Fibroblast of villous mesenchyme (primary cell): ENCODE data around the gene CYP27C1. TPM values are rescaled to one million over a fixed set of nuclear protein-coding genes. Genes with fewer than 3 reads are reported as not detected.

ENCODE experiments used
- DNase-seq: peaks from one replicate; pipeline ENCODE4 v3.0.0-alpha.2; 2010; ENCODE audit warnings: low read depth
- H3K4me3 ChIP-seq: 2 replicates; pipeline ENCODE4 v1.5.1; 2011; ENCODE audit warnings: low read depth, mild to moderate bottlenecking, low read length
- total RNA-seq: library from RNA; depleted of rRNA; stranded (reverse); fragments of >200 nt; gene quantifications from 2 replicates; pipeline ENCODE4 v1.2.3, GENCODE V29; 2012
- TF ChIP-seq, protein P1 (sequence below): IDR thresholded peaks from 2 replicates; pipeline ENCODE4 v1.5.1; 2012; ENCODE audit warnings: low read depth, mild to moderate bottlenecking, low read length; ENCODE audit not compliant: insufficient read depth

Gene CYP27C1
- total RNA-seq, 1 donor: under 0.01 TPM

DNA sequence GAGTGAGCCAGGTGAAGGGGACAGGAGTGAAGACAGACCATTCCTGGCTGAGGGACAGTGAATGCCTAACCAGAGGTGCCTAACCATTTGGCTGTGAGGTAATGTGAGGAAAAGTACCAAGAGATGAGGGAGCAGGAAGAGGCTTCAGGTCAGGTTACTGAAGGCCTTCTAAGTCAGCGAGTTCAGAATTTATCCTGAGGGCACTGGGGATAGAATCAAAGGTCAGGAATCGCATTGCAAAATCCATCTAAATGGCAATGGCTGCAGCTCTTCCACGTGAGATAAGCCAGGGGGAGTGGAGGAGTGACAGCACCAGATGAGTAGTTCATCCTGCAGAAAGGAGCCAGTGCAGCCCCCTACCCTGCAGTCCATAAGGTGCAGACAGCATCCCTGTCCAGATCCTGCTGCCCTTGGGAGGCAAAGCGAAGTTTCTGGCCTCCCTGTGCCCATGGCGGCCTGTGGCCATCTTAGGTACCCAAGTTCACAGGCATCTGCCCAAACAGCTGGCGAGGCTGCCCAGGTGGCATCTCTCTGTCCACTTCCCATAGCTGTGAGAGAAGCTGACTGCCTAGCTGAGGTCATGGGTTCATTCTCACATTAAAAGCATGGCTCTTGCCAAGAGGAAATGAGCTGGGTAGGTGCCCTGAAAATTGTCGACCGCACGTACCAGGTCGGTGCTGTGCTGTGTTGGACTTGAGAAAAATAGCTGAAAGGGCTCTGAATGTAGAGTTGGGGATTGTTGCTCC lies 49.5 kb downstream of the CYP27C1 start:
- TF ChIP-seq, protein P1, sequence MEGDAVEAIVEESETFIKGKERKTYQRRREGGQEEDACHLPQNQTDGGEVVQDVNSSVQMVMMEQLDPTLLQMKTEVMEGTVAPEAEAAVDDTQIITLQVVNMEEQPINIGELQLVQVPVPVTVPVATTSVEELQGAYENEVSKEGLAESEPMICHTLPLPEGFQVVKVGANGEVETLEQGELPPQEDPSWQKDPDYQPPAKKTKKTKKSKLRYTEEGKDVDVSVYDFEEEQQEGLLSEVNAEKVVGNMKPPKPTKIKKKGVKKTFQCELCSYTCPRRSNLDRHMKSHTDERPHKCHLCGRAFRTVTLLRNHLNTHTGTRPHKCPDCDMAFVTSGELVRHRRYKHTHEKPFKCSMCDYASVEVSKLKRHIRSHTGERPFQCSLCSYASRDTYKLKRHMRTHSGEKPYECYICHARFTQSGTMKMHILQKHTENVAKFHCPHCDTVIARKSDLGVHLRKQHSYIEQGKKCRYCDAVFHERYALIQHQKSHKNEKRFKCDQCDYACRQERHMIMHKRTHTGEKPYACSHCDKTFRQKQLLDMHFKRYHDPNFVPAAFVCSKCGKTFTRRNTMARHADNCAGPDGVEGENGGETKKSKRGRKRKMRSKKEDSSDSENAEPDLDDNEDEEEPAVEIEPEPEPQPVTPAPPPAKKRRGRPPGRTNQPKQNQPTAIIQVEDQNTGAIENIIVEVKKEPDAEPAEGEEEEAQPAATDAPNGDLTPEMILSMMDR: no peak
- no peak for DNase-seq
- H3K4me3 ChIP-seq: no peak overlapping the region

DNA sequence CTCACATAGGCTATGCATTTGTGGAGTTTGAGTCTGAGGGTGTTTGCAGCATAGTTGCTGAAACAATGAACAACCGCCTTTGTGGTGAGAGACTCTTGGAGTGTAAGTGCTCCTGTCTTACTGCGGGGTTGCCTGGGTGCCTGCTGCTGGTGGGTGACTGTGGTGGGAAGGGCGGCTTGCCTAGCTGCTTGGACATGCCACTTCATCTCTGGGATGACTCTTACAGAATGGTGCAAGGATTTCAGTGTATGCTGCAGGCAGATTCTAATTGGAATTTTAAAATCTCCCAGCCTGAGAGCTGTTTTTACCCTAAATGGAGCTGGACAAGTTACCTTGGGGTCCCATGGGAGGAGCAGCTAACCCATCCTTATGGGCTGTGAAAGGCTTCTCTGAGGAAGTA lies 50.1 kb downstream of the CYP27C1 start:
- H3K4me3 ChIP-seq: no peak overlapping the region
- no peak for DNase-seq
- TF ChIP-seq, protein P1: no peak

DNA sequence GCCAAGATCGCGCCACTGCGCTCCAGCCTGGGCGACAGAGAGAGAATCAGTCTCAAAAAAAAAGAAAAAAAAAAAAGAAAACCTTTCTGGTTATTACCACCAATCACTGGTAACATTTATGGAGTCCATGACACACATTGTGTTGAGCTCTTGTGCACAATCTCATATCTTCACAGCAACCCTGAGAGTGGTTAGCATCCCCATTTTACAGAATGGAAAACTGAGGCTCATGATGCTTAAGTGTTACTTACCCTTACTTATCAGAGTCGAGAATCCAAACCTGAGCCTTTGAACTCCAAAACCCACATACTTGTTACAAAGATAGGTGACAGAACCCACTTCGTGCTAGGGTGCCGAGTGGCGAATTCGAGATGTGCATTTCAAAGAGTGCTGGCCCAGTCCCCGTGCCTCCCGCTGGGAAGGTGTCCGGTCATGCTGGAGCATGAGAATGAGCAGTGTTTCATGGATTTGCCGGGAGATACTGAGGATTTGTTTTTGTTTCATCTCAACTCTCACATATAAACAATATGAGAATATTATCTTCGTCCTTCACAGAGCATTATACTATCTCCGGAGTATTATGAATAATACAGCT lies 50.9 kb downstream of the CYP27C1 start:
- DNase-seq: no peak
- H3K4me3 ChIP-seq: no peak overlapping the region
- TF ChIP-seq, protein P1: no peak

DNA sequence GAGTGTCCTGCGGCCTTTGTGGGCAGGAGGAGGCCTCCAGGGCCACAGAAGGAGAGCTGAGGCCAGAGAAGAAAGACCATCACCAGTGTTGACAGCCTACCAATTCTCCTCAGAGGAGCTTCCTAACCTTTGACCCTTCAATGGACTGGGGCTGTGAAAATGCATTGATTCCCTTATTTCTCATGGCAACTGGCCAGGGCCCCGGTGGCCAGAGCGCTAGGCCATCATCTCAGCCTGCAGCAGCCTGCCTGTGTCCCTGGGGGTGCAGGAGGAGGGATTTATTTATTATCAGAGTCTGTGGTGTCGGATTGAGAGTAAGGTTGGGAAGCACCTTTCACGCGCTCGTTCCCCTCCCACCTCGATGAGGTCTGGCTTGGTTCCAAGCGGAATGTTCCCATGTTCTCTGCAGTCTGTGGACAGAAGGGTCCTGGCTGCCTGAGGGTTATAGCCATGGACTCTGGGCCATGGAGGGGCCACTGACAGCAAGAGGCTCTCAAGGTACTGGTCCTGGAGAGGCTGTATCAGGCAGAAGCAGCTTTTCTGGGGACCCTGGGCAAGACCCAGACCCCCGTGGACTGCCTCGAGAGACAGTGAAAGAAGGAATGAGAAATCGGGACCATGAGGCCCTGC lies 53.8 kb downstream of the CYP27C1 start:
- TF ChIP-seq, protein P1: no peak

DNA sequence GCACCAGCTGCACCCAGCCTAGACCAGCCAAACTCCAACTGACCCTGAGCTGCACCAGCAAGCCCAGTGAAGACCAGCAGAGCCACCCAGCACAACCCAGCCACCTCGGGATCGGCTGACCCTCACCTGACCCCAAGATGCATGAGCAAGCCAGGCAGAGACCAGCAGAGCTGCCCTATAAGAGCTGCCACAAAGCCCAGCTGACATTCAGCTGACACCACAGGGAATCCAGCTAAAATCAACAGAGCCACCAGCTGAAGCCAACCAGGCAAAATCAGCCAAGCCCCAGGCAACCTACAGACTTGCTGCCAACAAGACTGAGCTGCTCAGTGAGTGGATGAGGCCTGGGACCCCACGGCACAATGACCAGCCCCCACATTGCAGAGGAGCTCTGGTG lies 54.6 kb downstream of the CYP27C1 start:
- no peak overlapping the region for H3K4me3 ChIP-seq
- no peak for DNase-seq
- TF ChIP-seq, protein P1: no peak

More for the DNA sequence above, 53.8 kb downstream of the CYP27C1 start:
- H3K4me3 ChIP-seq: no peak overlapping the region
- no peak for DNase-seq

DNA sequence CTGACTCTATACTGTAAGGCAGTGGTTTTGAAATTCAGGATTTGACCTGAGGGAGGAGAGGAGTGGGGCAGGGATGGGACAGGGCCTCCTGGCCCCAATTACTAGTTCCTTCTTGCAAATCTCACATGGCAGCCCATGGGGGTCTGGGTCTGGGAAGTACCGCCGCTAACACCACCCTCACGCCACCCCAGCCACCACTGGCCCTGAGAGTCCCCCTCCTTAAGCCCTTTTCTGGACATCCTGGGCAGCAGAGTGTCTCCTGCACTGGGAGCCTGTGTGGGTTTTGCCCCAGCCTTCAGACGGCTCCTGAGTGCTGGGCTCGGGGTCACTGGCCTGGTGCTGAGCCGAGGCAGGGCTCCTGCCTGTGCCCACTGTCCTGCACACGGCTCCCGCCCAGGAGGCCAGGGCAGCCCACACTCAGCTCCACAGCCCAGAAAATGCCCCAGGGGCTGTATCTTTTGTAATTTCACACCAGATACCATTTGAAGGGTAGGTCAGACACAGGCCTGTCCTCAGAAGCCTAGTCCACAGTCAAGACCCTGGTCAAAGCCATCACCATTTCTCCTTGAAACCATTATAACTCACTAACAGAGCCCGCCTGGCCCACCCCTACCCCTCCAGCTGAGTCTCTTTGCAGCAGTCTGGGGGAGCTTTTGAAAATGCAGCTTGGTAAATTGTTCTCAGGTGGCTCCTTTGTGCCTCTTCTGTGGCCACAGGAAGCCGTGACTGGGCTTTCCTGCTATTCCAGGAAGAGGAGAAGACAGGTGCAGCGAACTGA lies 55.1 kb downstream of the CYP27C1 start:
- H3K4me3 ChIP-seq: no peak overlapping the region
- DNase-seq: no peak
- TF ChIP-seq, protein P1: no peak
